LNCAP (cell line): Measurements from ENCODE around the gene RIOK3.

ENCODE experiments used
- CTCF ChIP-seq: fragments of 450-650 bp; IDR thresholded peaks from 2 replicates; pipeline ENCODE4 v1.5.1; 2017; ENCODE audit warnings: mild to moderate bottlenecking

Gene RIOK3

GRCh38 chr18:23521271-23521670, 68.2 kb downstream of the RIOK3 start:
- no peak for TF ChIP-seq CTCF

GRCh38 chr18:23521907-23522306, 68.8 kb downstream of the RIOK3 start:
- TF ChIP-seq CTCF, result no peak

GRCh38 chr18:23523429-23524212, 70.5 kb downstream of the RIOK3 start:
- no peak for TF ChIP-seq CTCF

GRCh38 chr18:23524213-23524707, 71.2 kb downstream of the RIOK3 start:
- TF ChIP-seq CTCF, result no peak

GRCh38 chr18:23526501-23527063, 73.5 kb downstream of the RIOK3 start:
- no peak for TF ChIP-seq CTCF

GRCh38 chr18:23528580-23529472, 75.7 kb downstream of the RIOK3 start:
- no peak for TF ChIP-seq CTCF

GRCh38 chr18:23529604-23530003, 76.5 kb downstream of the RIOK3 start:
- TF ChIP-seq CTCF, result no peak
